HCT116 (cell line): ENCODE data around the gene BOC. TPM values are rescaled to one million over a fixed set of nuclear protein-coding genes. Genes with fewer than 3 reads are reported as not detected.

Experiments
- ATAC-seq: fragments of 200-7000 bp; cut with Tn5 transposase; 2 replicates; pipeline ENCODE4 v1.9.1; 2020; ENCODE audit warnings: mild to moderate bottlenecking, moderate library complexity
- BruUV-seq: library from RNA; stranded (reverse); fragments of 400-500 nt; replicated peaks from 2 replicates; lab custom pipeline; 2021; lab: Mats Ljungman, UMichigan
- CTCF ChIA-PET: fragments of 300-600 bp; sonication (Branson Sonifier 250); formaldehyde crosslinking; loops from one replicate; lab custom pipeline; 2021; ENCODE audit warnings: antibody characterized with exemption; lab: Charles Lee
- POLR2A ChIA-PET: fragments of 300-600, 350-600 bp; sonication (Branson Sonifier 250); formaldehyde crosslinking; loops from one replicate; lab custom pipeline; 2021; ENCODE audit warnings: antibody characterized with exemption; lab: Charles Lee
- RAD21 ChIA-PET, 2 experiments: fragments of 300-600 bp; sonication (Branson Sonifier 250); formaldehyde crosslinking; loops; one replicate each; lab custom pipeline; 2023; ENCODE audit warnings: low total read pairs in 2 of 2; ENCODE audit not compliant: uncharacterized antibody in 2 of 2, unreplicated experiment in 2 of 2, low non-redundant PET in 1 of 2; lab: Charles Lee
- DNase-seq: peaks from one replicate; pipeline ENCODE4 v3.0.0-alpha.2; 2010; ENCODE audit warnings: low read depth, low spot score
- H2AFZ ChIP-seq: fragments of 200-600 bp; shearing (Covaris generic), sonication (generic); 2 replicates; pipeline ENCODE4 v1.6.1; 2017; ENCODE audit warnings: low read depth, mixed run types, mixed read lengths, antibody characterized with exemption, low read length; ENCODE audit not compliant: poor library complexity, severe bottlenecking
- H3K27ac ChIP-seq: 2 replicates; pipeline ENCODE4 v1.5.1; 2012; ENCODE audit warnings: low read depth, low read length
- H3K27me3 ChIP-seq: fragments of 200-600 bp; sonication (generic); 2 replicates; pipeline ENCODE4 v1.6.1; 2016; ENCODE audit warnings: mixed run types, low read length, mixed read lengths; ENCODE audit not compliant: insufficient read depth
- H3K36me3 ChIP-seq, 2 experiments: fragments of 200-500 bp in 1 of 2; fragments of 200-600 bp in 1 of 2; sonication (Bioruptor generic) in 1 of 2; sonication (generic) in 1 of 2; 2 replicates each; pipeline versions ENCODE4 v1.5.1 to v1.6.1; 2014 to 2016; ENCODE audit warnings: low read length in 2 of 2, inconsistent platforms in 1 of 2, mixed read lengths in 1 of 2, mixed run types in 1 of 2; ENCODE audit not compliant: insufficient read depth in 2 of 2, control insufficient read depth in 1 of 2
- H3K4me1 ChIP-seq, 2 experiments: fragments of 200-600 bp in 1 of 2; sonication (generic) in 1 of 2; 2 replicates each; pipeline versions ENCODE4 v1.5.1 to v1.6.1; 2012 to 2017; ENCODE audit warnings: low read length in 2 of 2, inconsistent platforms in 1 of 2, mild to moderate bottlenecking in 1 of 2, mixed read lengths in 1 of 2, mixed run types in 1 of 2, moderate library complexity in 1 of 2; ENCODE audit not compliant: insufficient read depth in 2 of 2, control insufficient read depth in 1 of 2
- H3K4me2 ChIP-seq: fragments of 200-600 bp; sonication (generic); 2 replicates; pipeline ENCODE4 v1.6.1; 2017; ENCODE audit warnings: mixed run types, low read length, mixed read lengths
- H3K4me3 ChIP-seq, 2 experiments: fragments of 200-600 bp in 1 of 2; sonication (generic) in 1 of 2; replicated peaks in 1 of 2; 2 replicates each; pipeline ENCODE4 v1.5.1; 2011 to 2016; ENCODE audit warnings: low read length in 2 of 2, control low read depth in 1 of 2, low read depth in 1 of 2, mild to moderate bottlenecking in 1 of 2, mixed read lengths in 1 of 2, mixed run types in 1 of 2
- H3K79me2 ChIP-seq: fragments of 200-600 bp; sonication (generic); 2 replicates; pipeline ENCODE4 v1.6.1; 2017; ENCODE audit warnings: mild to moderate bottlenecking, mixed run types, low read length, moderate library complexity, mixed read lengths; ENCODE audit not compliant: insufficient read depth
- H3K9ac ChIP-seq: fragments of 200-600 bp; sonication (generic); 2 replicates; pipeline ENCODE4 v1.6.1; 2016; ENCODE audit warnings: low read length, mixed read lengths
- H3K9me2 ChIP-seq: fragments of 200-600 bp; sonication (generic), shearing (Covaris generic); 2 replicates; pipeline ENCODE4 v1.6.1; 2017; ENCODE audit warnings: mixed run types, mild to moderate bottlenecking, moderate library complexity; ENCODE audit not compliant: insufficient read depth
- H3K9me3 ChIP-seq, 2 experiments: fragments of 200-500 bp in 1 of 2; fragments of 200-600 bp in 1 of 2; sonication (Bioruptor generic) in 1 of 2; sonication (generic) in 1 of 2; 2 replicates each; pipeline ENCODE4 v1.6.1; 2014 to 2017; ENCODE audit warnings: low read length in 2 of 2, mixed read lengths in 2 of 2, inconsistent platforms in 1 of 2, low read depth in 1 of 2, mild to moderate bottlenecking in 1 of 2, mixed run types in 1 of 2, moderate library complexity in 1 of 2; ENCODE audit not compliant: control insufficient read depth in 1 of 2, insufficient read depth in 1 of 2
- H4K20me1 ChIP-seq: fragments of 200-600 bp; sonication (generic), shearing (Covaris generic); 2 replicates; pipeline ENCODE4 v1.6.1; 2017; ENCODE audit warnings: mixed run types, mild to moderate bottlenecking, moderate library complexity; ENCODE audit not compliant: insufficient read depth
- CBX3 ChIP-seq: IDR thresholded peaks from 2 replicates; pipeline ENCODE4 v1.6.1; 2012; ENCODE audit warnings: low read depth
- CTCF ChIP-seq, 3 experiments: fragments of 200-600 bp in 1 of 3; sonication (generic) in 1 of 3; IDR thresholded peaks in 2 of 3; conservative IDR thresholded peaks in 1 of 3; 2 replicates each; pipeline ENCODE4 v1.5.1; 2012 to 2017; ENCODE audit warnings: low read depth in 2 of 3, low read length in 2 of 3, antibody characterized with exemption in 1 of 3, borderline replicate concordance in 1 of 3, control low read depth in 1 of 3, mild to moderate bottlenecking in 1 of 3, mixed read lengths in 1 of 3, mixed run types in 1 of 3, moderate library complexity in 1 of 3; ENCODE audit not compliant: insufficient read depth in 1 of 3
- EZH2phosphoT487 ChIP-seq: fragments of 200-600 bp; IDR thresholded peaks from 2 replicates; pipeline ENCODE4 v1.6.1; 2018; ENCODE audit warnings: antibody characterized with exemption, borderline replicate concordance
- JUND ChIP-seq: IDR thresholded peaks from 2 replicates; pipeline ENCODE4 v1.6.1; 2012
- RAD21 ChIP-seq: IDR thresholded peaks from 2 replicates; pipeline ENCODE4 v1.6.1; 2012; ENCODE audit warnings: low read depth, mild to moderate bottlenecking
- SIN3A ChIP-seq: IDR thresholded peaks from 2 replicates; pipeline ENCODE4 v1.6.1; 2012; ENCODE audit warnings: low read depth
- SRF ChIP-seq: IDR thresholded peaks from 2 replicates; pipeline ENCODE4 v1.6.1; 2012; ENCODE audit warnings: low read depth
- TCF7L2 ChIP-seq: IDR thresholded peaks from 2 replicates; pipeline ENCODE4 v1.7.0; 2011; ENCODE audit warnings: borderline replicate concordance, inconsistent platforms; ENCODE audit not compliant: insufficient read depth, insufficient read length; ENCODE audit errors: extremely low read depth
- YY1 ChIP-seq: IDR thresholded peaks from 2 replicates; pipeline ENCODE4 v1.6.1; 2011; ENCODE audit warnings: low read length, low read depth, moderate library complexity, mild to moderate bottlenecking; ENCODE audit not compliant: insufficient replicate concordance; ENCODE audit errors: extremely low read depth
- ZNF274 ChIP-seq: fragments of 200-500 bp; sonication (Bioruptor generic); IDR thresholded peaks from 2 replicates; pipeline ENCODE4 v1.6.1; 2014; ENCODE audit warnings: mild to moderate bottlenecking, low read depth, low read length, inconsistent platforms
- intact Hi-C: fragments of 100-400 bp; cut with micrococcal nuclease; formaldehyde crosslinking; loops from 2 replicates; pipeline ENCODE4 v1.10.0; 2022
- total RNA-seq: library from RNA; stranded (reverse); gene quantifications from one replicate; pipeline ENCODE4 v1.2.1, GENCODE V29; 2021; ENCODE audit not compliant: unreplicated experiment

The BOC gene
- total RNA-seq, 1 experiment from 2014 or later = 3.3 TPM

DNA sequence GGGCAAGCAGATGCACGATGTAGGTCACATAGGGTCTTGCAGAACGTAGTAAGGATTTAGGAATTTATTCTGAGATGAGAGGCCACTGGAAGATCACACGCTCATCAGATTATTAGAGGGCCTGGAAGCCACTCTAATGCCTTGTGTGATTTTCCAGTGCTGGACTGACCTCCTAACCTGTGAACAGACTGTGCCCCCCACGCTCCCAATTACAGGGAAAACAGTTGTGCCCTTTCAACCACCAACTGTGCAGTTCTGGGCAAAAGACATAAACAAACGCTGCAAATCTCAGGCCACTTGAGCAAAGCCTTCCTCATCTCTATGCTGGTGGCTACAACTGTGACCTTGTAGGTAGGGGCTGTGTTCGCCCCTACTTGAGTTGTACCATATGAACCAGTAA, 48.2 kb upstream of the BOC start:
- no peak for TF ChIP-seq SIN3A
- TF ChIP-seq YY1 = no peak
- no peak for TF ChIP-seq TCF7L2
- no peak for TF ChIP-seq JUND
- TF ChIP-seq EZH2phosphoT487 = no peak
- TF ChIP-seq ZNF274 = no peak
- TF ChIP-seq SRF = no peak
- TF ChIP-seq RAD21 = no peak
- TF ChIP-seq CTCF (IDR thresholded peaks at IDR 0.05 in 2 of 3, conservative IDR thresholded peaks at IDR 0.05 in 1 of 3; ENCODE audit: borderline replicate concordance in 1 of 3, insufficient read depth in 1 of 3, low read depth in 2 of 3, low read length in 2 of 3) = no peak
- no peak for TF ChIP-seq CBX3
- Histone ChIP-seq H3K9me3 (no peaks in the 10 kb centered on the region), H3K4me1 (no peaks in the 10 kb centered on the region), H3K4me2 (no peak overlapping the region), H4K20me1 (no peaks in the 10 kb centered on the region), H3K9me2 (no peaks in the 10 kb centered on the region), H3K9ac (no peak overlapping the region), H3K79me2 (no peaks in the 10 kb centered on the region), H2AFZ (no peak overlapping the region), H3K27me3 (no peaks in the 10 kb centered on the region), H3K27ac (no peak overlapping the region), H3K36me3 (no peaks in the 10 kb centered on the region), H3K4me3 (no peak overlapping the region)
- intact Hi-C loops = no loop called here
- CTCF ChIA-PET = no interaction called here
- no peak for ATAC-seq
- RAD21 ChIA-PET = no interaction called here
- POLR2A ChIA-PET = no interaction called here
- no peak for DNase-seq
- no TSS peak for BruUV-seq
